NCI-H748 (cell line): ENCODE measurements around the gene TSPAN10.
A peak's percentile ranks its signal among the peaks of the same experiment; 100 is the strongest.
"Not testable (repeated sequence)": the region's sequence is repeated elsewhere in the genome, so short reads cannot be mapped to it uniquely, and the experiment has no call there.

Source experiments
- DNase-seq: peaks from one replicate; lab custom pipeline; 2025; ENCODE audit not compliant: unreplicated experiment; lab: John Stamatoyannopoulos, UW

TSPAN10 gene

DNA sequence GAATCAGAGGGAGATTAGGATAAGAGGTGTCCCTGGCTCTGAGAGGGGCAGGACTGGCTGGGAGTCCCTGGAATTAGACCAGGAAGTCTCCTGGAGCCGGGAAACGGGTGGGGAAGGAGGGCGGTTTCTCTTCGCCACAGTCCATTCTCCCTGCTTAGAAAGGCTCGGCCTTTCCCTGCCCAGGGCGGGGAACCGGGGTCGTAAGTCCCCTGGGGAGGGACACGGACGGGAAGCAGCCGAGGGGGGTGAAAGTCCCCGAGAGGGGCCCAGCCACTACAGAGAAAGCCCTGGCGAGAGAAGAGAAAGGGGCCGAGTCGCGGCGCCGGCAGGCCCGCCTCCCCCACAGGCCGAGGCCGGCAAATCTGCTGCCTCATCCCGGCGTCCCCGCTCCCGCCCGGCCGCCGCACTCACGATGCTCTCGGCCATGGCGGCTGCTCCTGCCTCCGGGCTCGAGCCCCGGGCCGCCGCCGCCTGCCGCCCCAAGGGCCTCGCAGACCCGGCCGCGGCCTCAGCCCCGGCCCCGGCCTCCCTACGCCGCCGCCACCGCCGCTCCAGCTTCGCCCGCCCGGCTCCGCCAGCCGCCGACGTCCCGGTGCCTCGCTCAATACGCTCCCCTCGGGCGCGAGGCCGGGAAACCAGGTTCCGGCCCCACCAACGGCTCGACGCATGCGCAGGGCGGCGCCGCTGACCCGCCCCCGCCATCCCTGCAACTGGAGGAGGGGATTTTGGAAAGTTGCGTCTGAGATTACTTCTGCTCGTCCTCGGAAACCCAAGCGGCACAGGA lies at the start of gene TSPAN10, which contains the start of gene NPLOC4:
TSPAN10 (plus strand) TSS at position 692 of the 784 bp plus-strand sequence. CDS start 5,217 bp downstream, outside the sequence.
NPLOC4 (minus strand) TSS at position 608 of the 784 bp plus-strand sequence; CDS start at position 426, 182 bp downstream.
- peak; percentile 83 for DNase-seq

DNA sequence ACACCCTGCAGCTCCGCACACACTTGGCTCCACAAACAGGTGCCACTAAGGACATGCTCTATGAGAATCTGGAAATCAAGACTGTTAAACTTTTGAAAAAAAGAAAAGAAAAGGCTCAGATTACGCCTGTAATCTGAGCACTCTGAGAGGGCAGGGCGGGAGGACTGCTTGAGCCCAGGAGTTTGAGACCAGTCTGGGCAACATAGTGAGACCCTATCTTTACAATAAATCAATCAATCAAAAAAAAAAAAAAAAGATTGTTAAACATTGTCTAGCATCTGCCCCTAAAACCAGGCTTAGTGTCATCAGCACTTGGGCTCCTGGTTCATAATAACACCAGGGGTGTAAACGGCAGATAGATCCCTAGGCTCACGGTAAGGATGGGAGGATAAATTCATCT lies 47.4 kb upstream of the TSPAN10 start:
- no peak for DNase-seq

DNA sequence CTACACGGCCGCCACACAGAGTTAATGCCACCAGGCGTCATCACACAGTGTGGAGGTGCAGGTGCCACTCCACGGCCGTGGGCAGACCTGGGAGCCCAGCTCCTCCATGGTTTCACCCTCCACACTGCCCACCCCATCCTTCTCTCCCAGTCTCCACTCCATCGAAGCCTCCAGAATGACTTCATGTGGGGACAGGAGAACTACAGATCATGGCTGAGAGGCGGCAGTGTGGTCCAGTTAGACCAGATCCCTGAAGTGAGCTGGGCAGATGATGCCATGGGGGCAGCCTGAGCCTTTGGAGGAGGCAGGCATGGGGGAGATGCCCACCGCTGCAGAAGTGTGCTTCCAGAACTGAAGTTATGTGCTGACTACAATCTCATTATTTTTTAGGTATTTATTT lies 46.9 kb upstream of the TSPAN10 start:
- no peak for DNase-seq

DNA sequence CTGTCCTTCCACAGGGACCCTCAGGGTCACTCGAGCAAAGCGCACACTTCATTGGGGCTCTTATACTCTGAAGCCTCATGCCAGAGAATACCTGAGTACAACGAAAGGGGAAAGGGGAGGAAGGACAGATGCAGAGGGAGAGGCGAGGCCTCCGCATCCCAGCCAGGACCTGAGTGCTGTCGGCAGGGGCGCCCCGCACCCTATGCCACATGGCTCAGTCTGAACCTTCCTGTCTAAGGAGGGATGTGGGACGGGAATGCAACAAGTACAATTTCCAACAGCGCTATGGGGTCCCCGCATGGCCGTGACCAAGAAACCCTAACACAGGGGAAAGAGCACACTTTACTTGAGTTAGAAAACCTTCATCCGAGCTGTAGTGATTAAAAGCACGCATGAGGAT lies 45.0 kb upstream of the TSPAN10 start:
- DNase-seq = no peak

DNA sequence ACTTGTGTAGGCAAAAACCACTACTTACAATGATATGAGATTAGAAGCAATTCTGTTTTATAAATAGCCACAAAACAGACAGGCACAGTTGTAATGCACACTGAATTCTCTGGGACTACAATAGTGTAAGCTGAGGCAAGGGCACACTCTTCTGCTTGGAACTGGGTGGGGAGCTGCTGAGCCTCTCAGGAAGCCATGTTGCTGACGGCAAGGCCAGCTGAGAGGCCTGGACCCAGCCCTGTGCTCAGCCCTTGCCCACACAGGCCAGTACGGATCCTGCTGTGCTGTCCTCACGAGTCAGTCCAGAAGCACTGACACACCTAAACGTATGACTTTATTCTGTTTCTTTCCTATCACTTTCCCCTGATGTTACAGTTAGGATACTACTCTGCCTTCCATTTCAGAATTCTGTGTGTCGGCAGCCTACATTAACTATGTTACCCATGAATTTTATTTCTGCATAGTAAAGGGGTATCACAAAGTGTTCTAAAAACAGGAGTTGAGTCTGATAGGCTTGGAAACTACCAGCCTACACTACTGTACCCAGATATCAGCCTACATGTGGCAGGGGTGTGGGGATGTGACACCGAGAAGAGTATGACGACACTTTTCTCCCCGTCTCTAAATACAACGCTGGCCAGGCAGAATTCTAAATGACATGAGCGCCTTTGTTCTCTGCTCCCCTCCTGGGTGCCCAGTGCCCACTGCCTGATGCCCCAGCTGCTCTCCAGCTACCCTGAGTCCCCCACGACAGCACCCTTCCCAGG lies 43.7 kb upstream of the TSPAN10 start:
- no peak for DNase-seq

DNA sequence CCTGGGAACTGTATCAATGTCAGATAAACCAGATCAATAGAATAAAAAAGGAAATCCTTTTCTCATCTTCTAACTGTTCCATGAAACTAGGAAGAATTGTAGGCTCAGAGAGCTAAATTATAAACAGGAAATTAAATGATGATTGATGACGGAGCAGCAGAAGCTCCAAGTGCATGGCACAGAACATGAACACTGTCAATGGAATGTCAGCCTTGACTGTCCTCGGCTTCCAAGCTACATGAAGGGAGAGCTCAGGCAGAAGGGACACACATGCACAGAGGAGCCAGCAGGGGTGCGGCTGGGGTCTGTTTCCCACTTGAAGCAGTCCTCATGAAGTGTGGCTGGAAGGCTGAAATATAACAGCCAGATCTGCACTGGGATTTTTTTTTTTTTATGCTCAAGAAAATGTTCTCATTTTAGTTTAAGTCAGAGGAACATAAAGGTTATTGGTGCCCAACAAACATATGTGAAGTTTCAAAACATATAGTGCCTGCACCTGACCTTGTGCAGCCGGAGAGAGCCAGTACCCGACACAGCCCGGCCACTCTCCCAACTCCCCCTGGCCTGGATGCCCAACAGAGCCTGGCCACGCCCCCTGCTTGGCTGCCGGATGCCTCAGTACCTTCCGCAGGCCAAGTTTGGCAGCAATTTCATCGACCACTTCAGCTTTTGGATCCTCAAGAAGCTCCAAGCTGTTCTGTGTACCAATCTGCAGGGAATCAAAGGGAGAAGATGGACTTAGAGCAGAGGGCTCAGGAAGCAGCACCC lies 37.1 kb upstream of the TSPAN10 start:
- no peak for DNase-seq

DNA sequence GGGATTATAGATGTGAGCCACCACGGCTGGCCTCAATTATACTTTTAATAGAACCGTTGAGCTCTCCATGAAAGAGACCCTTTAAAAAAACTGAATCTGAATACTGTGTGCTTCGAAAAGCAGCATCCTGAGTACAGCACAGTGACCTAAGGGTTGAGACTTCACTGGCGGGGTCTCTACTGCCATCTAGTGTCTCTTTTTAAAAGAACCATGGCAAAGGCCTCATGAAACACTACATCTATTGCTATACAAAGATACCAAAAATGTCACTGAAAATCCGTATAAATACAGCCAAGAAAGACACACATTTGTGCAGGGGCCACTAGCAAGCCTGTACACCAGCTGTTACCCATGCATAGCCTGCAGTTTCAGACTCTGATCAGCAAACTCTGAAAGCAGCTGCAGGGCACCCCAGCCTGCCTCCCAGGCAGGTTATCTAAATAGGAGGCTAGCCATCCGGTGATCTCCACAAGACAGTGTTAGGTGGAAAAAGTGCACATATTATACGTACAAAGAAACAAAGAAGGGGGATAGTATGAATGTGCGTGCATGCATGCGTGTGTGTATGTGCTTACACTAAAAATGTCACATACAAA lies 35.4 kb upstream of the TSPAN10 start:
- DNase-seq = peak; percentile 64

DNA sequence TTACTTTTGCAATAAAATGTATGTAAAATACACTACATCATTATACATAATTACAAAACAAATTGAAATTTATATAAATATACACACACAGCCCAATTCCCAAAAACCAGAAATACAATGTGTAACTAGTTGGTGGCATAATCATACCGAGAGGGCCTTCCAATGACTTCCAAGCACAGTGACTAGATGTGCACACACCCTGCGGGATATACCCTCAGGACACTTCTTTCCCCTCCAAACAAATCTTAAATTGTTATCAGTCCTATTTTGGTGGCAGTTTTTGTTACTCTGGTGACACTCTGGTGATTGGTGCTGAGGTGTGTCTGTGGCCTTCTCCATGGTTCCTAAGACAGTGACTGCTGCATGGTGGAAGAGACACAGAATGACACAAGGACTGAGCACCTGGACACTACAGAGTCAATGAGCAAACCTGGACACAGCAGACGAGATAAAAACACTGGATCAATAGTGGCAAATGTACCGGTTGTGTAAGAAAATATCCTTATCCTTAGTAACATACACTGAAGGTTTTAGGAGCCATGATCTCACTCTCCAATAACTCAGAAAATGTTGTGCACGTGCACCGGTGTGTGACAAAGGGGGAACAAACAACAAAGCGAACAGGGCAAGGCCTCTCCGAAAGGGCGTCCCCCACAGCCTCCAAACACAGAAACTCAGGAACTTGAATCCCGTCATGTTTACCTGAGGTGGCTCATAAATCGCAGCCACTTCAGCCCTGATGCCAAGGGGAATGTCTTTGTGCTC lies 33.0 kb upstream of the TSPAN10 start:
- DNase-seq = no peak

DNA sequence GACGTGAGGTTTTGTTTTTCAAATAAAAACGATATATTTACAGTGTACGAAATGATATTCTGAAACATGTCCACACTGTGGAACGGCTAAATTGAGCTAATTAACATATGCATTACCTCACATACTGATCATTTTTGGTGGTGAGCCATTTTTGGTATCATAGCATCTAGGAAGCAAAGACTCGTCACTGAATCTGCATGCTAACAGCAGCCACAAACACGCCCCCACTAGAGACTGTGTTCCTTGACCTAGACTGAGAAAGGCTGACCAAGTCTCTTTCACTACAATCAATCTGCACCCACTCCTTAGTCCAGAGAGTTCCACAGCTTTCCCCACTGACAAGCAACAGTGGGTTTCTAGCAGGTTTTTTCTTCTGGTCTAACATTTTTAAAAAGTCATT lies 29.6 kb upstream of the TSPAN10 start:
- DNase-seq = no peak

DNA sequence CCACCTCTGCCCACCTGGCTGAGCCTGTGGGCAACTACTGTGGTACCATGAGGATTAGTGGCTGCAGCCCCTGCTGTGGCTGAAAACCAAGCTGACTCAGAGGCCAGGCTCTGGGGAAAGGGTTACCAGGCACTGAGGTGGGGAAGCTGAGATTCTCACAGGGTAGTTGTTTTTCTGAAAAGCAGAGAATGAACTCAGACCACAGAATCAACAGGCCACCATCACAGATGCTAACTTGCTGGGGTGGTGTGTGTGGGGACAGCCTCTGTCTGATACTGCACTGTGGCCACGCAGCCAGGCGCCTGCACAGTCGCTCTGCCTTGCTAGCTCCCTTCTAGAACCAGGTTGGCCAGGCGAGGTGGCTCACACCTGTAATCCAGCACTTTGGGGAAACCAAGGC lies 28.9 kb upstream of the TSPAN10 start:
- no peak for DNase-seq

DNA sequence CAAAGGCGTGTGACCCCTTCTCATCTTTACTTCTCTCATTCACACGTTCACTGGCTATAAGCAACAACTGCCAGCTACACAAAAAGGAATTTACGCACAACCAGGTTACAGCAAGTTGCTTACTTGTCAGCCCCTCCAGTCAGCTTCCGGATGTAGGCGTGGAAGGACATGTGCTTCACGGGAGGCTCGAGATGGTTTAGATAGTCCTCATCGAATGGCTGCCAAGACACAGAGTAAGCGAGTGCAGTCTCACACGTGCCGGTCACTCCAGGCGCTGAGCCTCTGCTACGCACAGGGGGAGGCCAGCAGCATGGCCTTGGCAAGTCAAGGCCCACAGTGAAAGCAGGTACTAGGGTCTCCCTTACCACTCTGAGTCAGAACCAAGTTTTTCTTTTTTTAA lies 28.4 kb upstream of the TSPAN10 start:
- no peak for DNase-seq

DNA sequence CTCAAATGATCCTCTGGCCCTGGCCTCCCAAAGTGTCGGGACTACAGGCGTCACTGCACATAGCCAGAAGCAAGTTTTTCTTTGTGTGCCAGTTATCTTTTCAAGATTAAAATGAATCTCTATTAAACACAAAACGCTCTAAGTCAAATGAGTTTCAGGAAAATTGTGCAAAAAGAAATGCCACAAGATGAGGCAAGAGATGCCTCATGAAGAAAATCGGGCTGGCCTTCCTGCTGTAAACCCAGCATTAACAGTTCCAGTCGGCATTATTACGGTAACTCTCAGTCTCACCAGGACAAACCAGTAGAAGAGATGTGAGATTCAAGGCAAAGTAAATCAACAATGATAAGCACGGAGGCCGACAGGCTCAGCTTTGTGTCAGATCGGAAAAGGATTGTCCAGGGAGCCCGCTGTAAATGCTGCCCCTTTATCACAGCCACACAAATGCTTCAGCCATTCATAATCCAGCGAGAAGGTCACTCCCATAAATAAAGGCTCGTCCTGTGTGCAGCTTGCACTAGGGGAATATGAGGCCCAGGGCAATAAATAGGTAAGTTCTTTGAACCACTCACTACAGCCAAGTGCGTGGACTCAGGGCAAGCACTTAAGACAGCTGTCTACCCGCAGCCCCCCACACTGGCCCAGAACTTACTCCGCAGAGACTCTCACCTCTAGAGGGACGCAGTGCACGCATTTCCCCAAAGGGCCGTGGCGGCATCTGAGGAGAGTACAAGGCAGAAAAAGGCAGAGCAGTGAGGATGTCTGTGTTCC lies 27.3 kb upstream of the TSPAN10 start:
- no peak for DNase-seq

DNA sequence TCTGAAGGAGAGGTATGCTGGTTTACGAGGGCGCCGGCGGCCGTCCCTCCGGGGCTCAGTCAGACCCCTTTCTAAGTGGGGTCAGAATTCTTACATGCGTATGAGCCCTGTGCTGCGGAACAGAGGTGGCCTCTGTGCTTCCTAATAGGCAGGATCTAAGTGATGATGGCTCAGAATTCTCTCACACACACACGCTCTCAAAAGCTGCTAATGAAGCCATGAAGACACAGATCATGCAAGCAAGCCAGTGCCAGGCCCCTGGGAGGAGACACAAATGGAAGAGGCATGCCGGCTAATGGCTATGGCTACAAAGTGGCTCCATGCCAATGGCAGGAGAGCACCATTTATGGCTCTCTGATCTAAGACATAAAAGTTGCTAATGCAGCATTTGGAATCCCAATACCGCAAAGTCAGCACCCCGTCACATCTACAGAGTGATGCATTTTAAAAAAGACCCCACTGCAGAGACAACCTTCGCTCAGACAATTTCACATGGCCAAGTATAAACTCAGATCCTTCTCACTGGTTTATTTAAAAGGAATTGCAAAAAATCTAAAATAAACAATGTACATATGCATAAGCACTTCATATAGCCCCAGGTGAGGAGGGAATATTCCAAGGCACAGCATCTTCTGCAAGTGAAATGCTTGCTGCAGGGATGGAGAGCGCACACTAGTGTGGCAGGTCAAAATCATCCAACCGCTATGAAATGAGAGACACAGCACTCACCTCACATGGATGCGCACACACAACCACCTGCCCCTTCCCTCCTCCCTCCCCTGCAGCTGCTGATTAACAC lies 24.6 kb upstream of the TSPAN10 start:
- no peak for DNase-seq

DNA sequence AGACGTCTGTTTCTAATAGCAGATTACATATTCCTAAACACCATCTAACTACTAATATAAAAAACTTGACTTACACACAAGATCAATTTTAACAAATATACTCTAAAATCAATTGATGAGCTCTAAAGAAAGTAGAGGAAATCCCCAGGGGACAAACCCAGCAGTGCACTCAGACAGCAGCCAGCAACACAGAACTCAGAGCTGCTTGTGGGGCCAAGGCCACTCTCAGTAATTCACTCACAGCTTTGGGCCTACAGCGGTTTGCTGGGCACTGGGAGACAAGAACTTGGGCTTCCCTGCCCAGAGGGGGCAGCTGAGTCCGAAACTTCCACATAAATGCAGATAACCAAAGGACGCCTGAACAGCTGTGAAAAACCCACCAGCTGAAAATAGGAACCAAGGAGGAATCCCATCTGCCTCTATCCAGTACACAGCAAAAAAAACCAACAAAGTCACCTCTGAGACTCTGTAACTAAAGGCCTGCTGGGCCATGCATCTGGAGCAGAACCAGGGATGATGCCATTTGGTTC lies 21.5 kb upstream of the TSPAN10 start:
- DNase-seq = no peak

DNA sequence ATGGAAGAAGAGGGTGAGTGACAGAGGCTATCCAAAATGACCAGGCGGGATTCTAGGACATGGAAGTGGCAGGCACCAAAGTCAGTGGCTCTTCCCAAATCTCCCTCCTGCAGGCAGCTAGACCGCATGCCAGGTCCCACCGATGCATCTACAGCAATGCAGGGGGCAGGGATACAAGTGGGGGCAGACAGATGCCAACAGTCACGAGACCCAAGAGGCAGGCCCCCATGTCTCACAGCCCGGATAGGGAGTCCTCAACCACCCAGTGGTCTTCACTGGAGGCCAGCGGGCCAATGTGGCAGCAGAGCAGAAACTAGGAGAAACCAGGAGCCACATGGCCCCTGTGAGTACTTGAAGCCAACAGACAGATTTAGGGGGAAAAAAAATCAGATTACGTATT lies 20.1 kb upstream of the TSPAN10 start:
- DNase-seq = no peak

DNA sequence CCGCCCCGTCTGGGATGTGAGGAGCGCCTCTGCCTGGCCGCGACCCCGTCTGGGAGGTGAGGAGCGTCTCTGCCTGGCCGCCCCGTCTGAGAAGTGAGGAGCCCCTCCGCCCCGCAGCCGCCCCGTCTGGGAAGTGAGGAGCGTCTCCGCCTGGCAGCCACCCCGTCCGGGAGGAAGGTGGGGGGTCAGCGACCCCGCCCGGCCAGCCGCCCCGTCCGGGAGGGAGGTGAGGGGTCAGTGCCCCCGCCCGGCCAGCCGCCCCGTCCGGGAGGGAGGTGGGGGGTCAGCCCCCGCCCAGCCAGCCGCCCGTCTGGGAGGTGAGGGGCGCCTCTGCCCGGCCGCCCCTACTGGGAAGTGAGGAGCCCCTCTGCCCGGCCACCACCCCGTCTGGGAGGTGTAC lies 18.7 kb upstream of the TSPAN10 start:
- not testable (repeated sequence) for DNase-seq

DNA sequence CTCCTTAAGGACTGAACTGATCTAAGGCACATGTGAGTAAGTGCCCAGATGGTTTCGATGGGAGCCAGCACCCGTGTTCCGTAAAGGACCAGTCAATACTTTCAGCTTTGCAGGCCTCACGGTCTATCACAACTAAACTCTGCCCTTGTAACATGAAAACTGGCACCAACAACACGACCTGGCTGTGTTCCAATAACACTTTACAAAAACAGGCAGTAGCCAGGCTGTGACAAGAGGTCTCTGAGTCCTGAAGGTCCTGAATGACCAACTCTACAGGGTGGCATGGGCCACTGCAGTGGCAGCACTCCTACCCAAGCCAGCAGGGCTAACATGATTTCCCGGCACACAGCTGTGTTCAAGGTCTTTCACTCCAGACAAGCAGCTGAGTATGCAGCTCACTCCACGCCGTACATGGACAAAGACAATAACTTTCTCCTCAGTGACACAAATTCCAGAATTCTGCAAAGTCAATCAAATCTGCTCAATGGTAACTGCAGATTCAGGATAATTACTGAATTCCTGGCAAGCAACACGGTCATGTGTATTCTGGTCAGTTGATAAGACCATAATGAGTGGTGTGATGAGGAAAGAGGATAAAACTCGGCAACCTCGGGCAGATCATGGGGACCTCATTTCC lies 15.4 kb upstream of the TSPAN10 start:
- DNase-seq = no peak

DNA sequence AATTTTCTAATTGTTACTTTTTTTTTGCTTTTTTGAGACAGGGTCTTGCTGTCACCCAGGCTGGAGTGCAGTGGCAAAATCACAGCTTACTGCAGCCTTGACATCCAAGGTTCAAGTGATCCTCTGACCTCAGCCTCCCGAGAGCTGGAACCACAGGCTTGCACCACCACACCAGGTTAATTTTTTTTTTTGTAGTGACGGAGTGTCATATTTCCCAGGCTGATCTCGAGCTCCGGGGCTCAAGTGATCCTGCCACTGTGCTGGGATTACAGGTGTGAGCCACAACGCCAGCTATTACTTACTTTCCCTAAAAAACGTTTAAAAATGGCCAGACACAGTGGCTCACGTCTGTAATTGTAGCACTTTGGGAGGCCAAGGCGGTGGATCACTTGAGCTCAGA lies 6.7 kb upstream of the TSPAN10 start:
- no peak for DNase-seq
